ENCODE measurements around the gene DPYD. TPM values are rescaled to one million over a fixed set of nuclear protein-coding genes. Genes with fewer than 3 reads are reported as not detected.

DPYD gene
- total and polyA plus RNA-seq, 7 donors = 2.5 to 7.3 (median 5.1) TPM

- H3K4me3 ChIP-seq = no peak overlapping the region
- TF ChIP-seq CTCF (IDR thresholded peaks at IDR 0.05) = no peak
- H3K9me3 ChIP-seq = no peaks in the 10 kb centered on the region
- no peaks in the 10 kb centered on the region for H3K27me3 ChIP-seq (ENCODE audit: insufficient read depth in 3 of 3, low read length in 2 of 3)
- H3K4me1 ChIP-seq = no peaks in the 10 kb centered on the region
- DNase-seq = no peak
- no peak for ATAC-seq
- no peaks in the 10 kb centered on the region for H3K36me3 ChIP-seq (ENCODE audit: insufficient read depth in 1 of 2, low read depth in 1 of 2)
- no peak overlapping the region for H3K27ac ChIP-seq
- WGBS, 3 donors = 81 to 92% (median 84%) methylated on average over 3 of the region's 3 CpGs
- intact Hi-C loops (cut with DNase I) = no loop called here
Measured at GRCh38 chr1:97743129-97743528, 177.7 kb downstream of the DPYD start.

GRCh38 chr1:97740891-97741290 is 179.9 kb downstream of the DPYD start:
- Histone ChIP-seq H3K9me3 (no peaks in the 10 kb centered on the region), H3K27me3 (ENCODE audit: insufficient read depth in 3 of 3, low read length in 2 of 3) (no peaks in the 10 kb centered on the region), H3K27ac (no peak overlapping the region), H3K4me1 (no peaks in the 10 kb centered on the region), H3K4me3 (no peak overlapping the region), H3K36me3 (ENCODE audit: insufficient read depth in 1 of 2, low read depth in 1 of 2) (no peaks in the 10 kb centered on the region)
- no peak for DNase-seq
- ATAC-seq = no peak
- intact Hi-C loops (cut with DNase I) = no loop called here
- 89 to 96% (median 95%) methylated on average over 1 of the region's 1 CpG for WGBS, 3 donors
- TF ChIP-seq CTCF (IDR thresholded peaks at IDR 0.05) = no peak

DNA sequence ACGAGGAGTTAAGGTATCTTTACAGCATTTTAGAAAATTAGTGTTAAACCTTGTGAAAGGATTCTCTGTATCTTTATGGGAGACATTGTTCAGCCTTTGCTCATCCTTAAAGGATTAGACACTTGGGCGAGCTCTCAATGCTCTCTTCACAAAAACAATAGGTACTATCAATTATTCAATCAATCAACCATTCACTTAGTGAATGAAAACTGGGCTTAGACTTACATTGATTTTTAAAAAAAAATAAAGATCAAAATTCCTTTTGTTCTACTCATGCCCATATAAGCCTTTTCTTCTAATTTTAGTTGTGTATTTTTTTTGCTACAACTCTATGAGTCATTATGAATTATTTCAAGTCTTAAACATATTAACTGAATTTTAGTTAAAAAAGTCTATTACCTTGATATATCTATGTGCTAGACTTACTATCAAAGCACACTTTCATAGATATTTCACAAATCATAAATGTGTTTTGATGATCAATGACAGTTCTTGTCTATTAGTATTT is 181.2 kb downstream of the DPYD start:
- no peaks in the 10 kb centered on the region for H3K4me1 ChIP-seq
- TF ChIP-seq CTCF (IDR thresholded peaks at IDR 0.05) = no peak
- H3K27ac ChIP-seq = no peak overlapping the region
- ATAC-seq (no peak), DNase-seq (no peak)
- no peaks in the 10 kb centered on the region for H3K36me3 ChIP-seq (ENCODE audit: insufficient read depth in 1 of 2, low read depth in 1 of 2)
- H3K27me3 ChIP-seq (ENCODE audit: insufficient read depth in 3 of 3, low read length in 2 of 3) = no peaks in the 10 kb centered on the region
- H3K4me3 ChIP-seq = no peak overlapping the region
- 95 to 97% (median 97%) methylated on average over 2 of the region's 2 CpGs for whole genome bisulfite sequencing, 3 donors
- intact Hi-C loops (cut with DNase I) = no loop called here
- H3K9me3 ChIP-seq = no peaks in the 10 kb centered on the region

DNA sequence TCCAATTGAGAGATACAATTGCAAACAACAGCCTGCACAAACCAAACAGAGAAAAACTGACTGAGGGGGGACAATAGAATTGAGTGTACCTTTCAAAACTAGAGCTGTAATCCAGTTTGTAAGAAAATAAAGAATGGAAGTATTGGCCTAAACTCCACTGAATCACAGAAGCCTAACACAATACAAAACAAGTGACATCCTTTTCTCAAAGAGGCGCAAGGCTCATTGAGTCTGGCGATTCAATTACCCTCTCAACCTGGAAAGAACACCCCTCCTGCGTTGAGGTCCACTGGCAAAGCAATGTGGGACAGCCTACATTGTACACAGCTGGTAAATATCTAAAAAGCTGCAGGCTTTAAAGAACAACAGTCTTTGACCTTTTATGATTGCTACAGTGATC is 182.6 kb downstream of the DPYD start:
- ATAC-seq (no peak), DNase-seq (no peak)
- no peaks in the 10 kb centered on the region for H3K4me1 ChIP-seq
- H3K27me3 ChIP-seq (ENCODE audit: insufficient read depth in 3 of 3, low read length in 2 of 3) = no peaks in the 10 kb centered on the region
- no peaks in the 10 kb centered on the region for H3K36me3 ChIP-seq (ENCODE audit: insufficient read depth in 1 of 2, low read depth in 1 of 2)
- TF ChIP-seq CTCF (IDR thresholded peaks at IDR 0.05) = no peak
- intact Hi-C loops (cut with DNase I) = no loop called here
- H3K9me3 ChIP-seq = no peaks in the 10 kb centered on the region
- no peak overlapping the region for H3K27ac ChIP-seq
- 75 to 80% (median 79%) methylated on average over 3 of the region's 3 CpGs for WGBS, 3 donors
- H3K4me3 ChIP-seq = no peak overlapping the region

- no peak overlapping the region for H3K27ac ChIP-seq
- no peaks in the 10 kb centered on the region for H3K4me1 ChIP-seq
- DNase-seq = no peak
- intact Hi-C loops (cut with DNase I) = no loop called here
- ATAC-seq = no peak
- no peaks in the 10 kb centered on the region for H3K9me3 ChIP-seq
- no peak overlapping the region for H3K4me3 ChIP-seq
- no peaks in the 10 kb centered on the region for H3K36me3 ChIP-seq (ENCODE audit: insufficient read depth in 1 of 2, low read depth in 1 of 2)
- no peaks in the 10 kb centered on the region for H3K27me3 ChIP-seq (ENCODE audit: insufficient read depth in 3 of 3, low read length in 2 of 3)
- no peak for TF ChIP-seq CTCF (IDR thresholded peaks at IDR 0.05)
- 89 to 93% (median 91%) methylated on average over 6 of the region's 6 CpGs for WGBS, 3 donors
Measured at GRCh38 chr1:97730271-97730670, 190.6 kb downstream of the DPYD start.

All from psoas muscle (tissue), 8 donors.